ENCODE data around the gene ATXN7. TPM values are rescaled to one million over a fixed set of nuclear protein-coding genes. Genes with fewer than 3 reads are reported as not detected.

The ATXN7 gene
- total and polyA plus RNA-seq, 2 of the 13 experiments (the other 11 are each of a cell fraction or from before 2014, with no cell fraction given), result 13.8 to 20.0 TPM

DNA sequence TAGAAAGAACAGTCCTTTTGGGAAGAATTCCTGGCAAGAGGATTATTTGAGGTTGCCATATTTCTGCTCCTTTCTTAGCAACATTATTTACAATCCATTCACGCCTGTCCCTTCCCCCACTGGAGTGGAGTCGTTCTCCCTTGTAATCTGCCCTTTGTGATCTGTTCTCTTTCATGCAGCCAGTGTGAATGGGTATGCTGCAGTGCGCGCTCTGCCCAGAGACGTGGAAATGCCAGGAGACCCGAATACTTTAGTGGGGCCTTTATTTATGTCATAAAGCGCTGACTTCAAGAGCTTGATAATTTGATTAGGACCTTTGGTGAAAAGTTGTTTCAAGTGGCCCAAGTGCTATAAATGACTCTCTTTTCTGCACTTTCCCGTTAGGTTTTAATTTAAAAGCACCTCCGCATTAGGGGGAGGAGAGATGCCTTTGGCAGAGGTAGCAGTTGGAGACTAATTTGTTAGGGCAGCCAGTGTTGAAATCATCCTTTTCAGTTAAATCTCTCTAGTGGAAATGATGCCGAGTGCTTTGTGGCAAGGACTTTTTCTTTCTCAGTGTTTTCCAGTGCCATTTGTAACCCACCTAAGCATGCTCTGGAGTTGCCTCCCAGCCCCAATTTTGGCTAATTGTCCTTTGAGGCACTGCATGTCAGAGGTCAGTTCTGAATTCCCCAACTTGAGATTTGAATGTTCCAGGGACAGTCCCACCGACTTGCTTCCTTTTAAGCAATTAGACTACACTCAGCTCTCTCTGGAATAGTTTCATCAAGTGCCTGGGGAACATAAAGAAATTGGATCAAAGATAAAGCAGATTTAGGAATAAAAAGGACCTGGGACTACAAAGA, 107.2 kb downstream of the ATXN7 start (continued):
- TF ChIP-seq, protein P1, sequence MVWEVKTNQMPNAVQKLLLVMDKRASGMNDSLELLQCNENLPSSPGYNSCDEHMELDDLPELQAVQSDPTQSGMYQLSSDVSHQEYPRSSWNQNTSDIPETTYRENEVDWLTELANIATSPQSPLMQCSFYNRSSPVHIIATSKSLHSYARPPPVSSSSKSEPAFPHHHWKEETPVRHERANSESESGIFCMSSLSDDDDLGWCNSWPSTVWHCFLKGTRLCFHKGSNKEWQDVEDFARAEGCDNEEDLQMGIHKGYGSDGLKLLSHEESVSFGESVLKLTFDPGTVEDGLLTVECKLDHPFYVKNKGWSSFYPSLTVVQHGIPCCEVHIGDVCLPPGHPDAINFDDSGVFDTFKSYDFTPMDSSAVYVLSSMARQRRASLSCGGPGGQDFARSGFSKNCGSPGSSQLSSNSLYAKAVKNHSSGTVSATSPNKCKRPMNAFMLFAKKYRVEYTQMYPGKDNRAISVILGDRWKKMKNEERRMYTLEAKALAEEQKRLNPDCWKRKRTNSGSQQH (CRISPR knock-in tag; IDR thresholded peaks at IDR 0.05; ENCODE audit: low read depth), result no peak
- no peak for TF ChIP-seq SPEN (CRISPR knock-in tag; IDR thresholded peaks at IDR 0.05; ENCODE audit: low read depth)
- TF ChIP-seq, protein P2, sequence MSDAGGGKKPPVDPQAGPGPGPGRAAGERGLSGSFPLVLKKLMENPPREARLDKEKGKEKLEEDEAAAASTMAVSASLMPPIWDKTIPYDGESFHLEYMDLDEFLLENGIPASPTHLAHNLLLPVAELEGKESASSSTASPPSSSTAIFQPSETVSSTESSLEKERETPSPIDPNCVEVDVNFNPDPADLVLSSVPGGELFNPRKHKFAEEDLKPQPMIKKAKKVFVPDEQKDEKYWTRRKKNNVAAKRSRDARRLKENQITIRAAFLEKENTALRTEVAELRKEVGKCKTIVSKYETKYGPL (CRISPR knock-in tag; IDR thresholded peaks at IDR 0.05), result no peak
- no peak for TF ChIP-seq ZNF296 (CRISPR knock-in tag; conservative IDR thresholded peaks at IDR 0.05)
- TF ChIP-seq, protein P3, sequence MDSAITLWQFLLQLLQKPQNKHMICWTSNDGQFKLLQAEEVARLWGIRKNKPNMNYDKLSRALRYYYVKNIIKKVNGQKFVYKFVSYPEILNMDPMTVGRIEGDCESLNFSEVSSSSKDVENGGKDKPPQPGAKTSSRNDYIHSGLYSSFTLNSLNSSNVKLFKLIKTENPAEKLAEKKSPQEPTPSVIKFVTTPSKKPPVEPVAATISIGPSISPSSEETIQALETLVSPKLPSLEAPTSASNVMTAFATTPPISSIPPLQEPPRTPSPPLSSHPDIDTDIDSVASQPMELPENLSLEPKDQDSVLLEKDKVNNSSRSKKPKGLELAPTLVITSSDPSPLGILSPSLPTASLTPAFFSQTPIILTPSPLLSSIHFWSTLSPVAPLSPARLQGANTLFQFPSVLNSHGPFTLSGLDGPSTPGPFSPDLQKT (CRISPR knock-in tag; IDR thresholded peaks at IDR 0.05; ENCODE audit: borderline replicate concordance), result no peak
- TF ChIP-seq ZNF850 (CRISPR knock-in tag; conservative IDR thresholded peaks at IDR 0.05), result no peak
- no peak for TF ChIP-seq ZNF615 (CRISPR knock-in tag; IDR thresholded peaks at IDR 0.05; ENCODE audit: borderline replicate concordance)
- peak; percentile 85 for TF ChIP-seq ZNF629 (CRISPR knock-in tag; conservative IDR thresholded peaks at IDR 0.05)
- no peak for TF ChIP-seq ZNF251 (CRISPR knock-in tag; IDR thresholded peaks at IDR 0.05)
- no peak for TF ChIP-seq ZNF780A (CRISPR knock-in tag; IDR thresholded peaks at IDR 0.05)
- TF ChIP-seq ZEB1 (IDR thresholded peaks at IDR 0.05; ENCODE audit: insufficient replicate concordance, low read depth), result no peak
- no peak for TF ChIP-seq BRD4 (CRISPR knock-in tag; IDR thresholded peaks at IDR 0.05)
- TF ChIP-seq ATM (IDR thresholded peaks at IDR 0.05; ENCODE audit: borderline replicate concordance), result no peak
- TF ChIP-seq, protein P4, sequence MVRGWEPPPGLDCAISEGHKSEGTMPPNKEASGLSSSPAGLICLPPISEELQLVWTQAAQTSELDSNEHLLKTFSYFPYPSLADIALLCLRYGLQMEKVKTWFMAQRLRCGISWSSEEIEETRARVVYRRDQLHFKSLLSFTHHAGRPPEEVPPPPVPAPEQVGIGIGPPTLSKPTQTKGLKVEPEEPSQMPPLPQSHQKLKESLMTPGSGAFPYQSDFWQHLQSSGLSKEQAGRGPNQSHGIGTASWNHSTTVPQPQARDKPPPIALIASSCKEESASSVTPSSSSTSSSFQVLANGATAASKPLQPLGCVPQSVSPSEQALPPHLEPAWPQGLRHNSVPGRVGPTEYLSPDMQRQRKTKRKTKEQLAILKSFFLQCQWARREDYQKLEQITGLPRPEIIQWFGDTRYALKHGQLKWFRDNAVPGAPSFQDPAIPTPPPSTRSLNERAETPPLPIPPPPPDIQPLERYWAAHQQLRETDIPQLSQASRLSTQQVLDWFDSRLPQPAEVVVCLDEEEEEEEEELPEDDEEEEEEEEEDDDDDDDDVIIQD (CRISPR knock-in tag; IDR thresholded peaks at IDR 0.05; ENCODE audit: low read depth), result no peak
- TF ChIP-seq ZNF75D (CRISPR knock-in tag; IDR thresholded peaks at IDR 0.05; ENCODE audit: borderline replicate concordance), result no peak
- no peak for TF ChIP-seq SOX13 (IDR thresholded peaks at IDR 0.05)
- TF ChIP-seq SOX13 (CRISPR knock-in tag; conservative IDR thresholded peaks at IDR 0.05 in 1 of 2, IDR thresholded peaks at IDR 0.05 in 1 of 2), result peak in 1 of 2 experiments; percentile 30; a peak in 1 of 4 replicates
- TF ChIP-seq, protein P5, sequence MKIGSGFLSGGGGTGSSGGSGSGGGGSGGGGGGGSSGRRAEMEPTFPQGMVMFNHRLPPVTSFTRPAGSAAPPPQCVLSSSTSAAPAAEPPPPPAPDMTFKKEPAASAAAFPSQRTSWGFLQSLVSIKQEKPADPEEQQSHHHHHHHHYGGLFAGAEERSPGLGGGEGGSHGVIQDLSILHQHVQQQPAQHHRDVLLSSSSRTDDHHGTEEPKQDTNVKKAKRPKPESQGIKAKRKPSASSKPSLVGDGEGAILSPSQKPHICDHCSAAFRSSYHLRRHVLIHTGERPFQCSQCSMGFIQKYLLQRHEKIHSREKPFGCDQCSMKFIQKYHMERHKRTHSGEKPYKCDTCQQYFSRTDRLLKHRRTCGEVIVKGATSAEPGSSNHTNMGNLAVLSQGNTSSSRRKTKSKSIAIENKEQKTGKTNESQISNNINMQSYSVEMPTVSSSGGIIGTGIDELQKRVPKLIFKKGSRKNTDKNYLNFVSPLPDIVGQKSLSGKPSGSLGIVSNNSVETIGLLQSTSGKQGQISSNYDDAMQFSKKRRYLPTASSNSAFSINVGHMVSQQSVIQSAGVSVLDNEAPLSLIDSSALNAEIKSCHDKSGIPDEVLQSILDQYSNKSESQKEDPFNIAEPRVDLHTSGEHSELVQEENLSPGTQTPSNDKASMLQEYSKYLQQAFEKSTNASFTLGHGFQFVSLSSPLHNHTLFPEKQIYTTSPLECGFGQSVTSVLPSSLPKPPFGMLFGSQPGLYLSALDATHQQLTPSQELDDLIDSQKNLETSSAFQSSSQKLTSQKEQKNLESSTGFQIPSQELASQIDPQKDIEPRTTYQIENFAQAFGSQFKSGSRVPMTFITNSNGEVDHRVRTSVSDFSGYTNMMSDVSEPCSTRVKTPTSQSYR (CRISPR knock-in tag; IDR thresholded peaks at IDR 0.05; ENCODE audit: borderline replicate concordance), result peak; percentile 90
- no peak for TF ChIP-seq ZNF501 (CRISPR knock-in tag; IDR thresholded peaks at IDR 0.05)

All from HepG2 (cell line).